ENCODE results near the gene OR51D1. TPM values are rescaled to one million over a fixed set of nuclear protein-coding genes. Genes with fewer than 3 reads are reported as not detected.

OR51D1 gene
- total RNA-seq, 1 donor from 2014 or later, result not detected

GRCh38 chr11:4641501-4641900, 4.2 kb downstream of the OR51D1 start:
- TF ChIP-seq CTCF (IDR thresholded peaks at IDR 0.05; ENCODE audit: unreplicated experiment), result no peak
- Mint-ChIP-seq H3K36me3 (ENCODE audit: insufficient read depth) (no peaks in the 10 kb centered on the region), H3K27ac (no peak overlapping the region), H3K27me3 (peaks cover 11% of the 10 kb centered on the region), H3K9me3 (ENCODE audit: low read depth) (no peaks in the 10 kb centered on the region), H3K4me3 (ENCODE audit: low read depth) (no peak overlapping the region), H3K4me1 (ENCODE audit: low read depth) (peaks cover 2% of the 10 kb centered on the region)
- no peak for DNase-seq (ENCODE audit: low spot score, unreplicated experiment)

- H3K36me3 Mint-ChIP-seq (ENCODE audit: insufficient read depth), result no peaks in the 10 kb centered on the region
- H3K27ac Mint-ChIP-seq, result no peak overlapping the region
- H3K27me3 Mint-ChIP-seq, result peaks cover 11% of the 10 kb centered on the region
- no peak for TF ChIP-seq CTCF (IDR thresholded peaks at IDR 0.05; ENCODE audit: unreplicated experiment)
- no peak overlapping the region for H3K4me3 Mint-ChIP-seq (ENCODE audit: low read depth)
- no peak for DNase-seq (ENCODE audit: low spot score, unreplicated experiment)
- H3K9me3 Mint-ChIP-seq (ENCODE audit: low read depth), result no peaks in the 10 kb centered on the region
- H3K4me1 Mint-ChIP-seq (ENCODE audit: low read depth), result peaks cover 2% of the 10 kb centered on the region
Observed at GRCh38 chr11:4642043-4642442, 4.8 kb downstream of the OR51D1 start.

DNA sequence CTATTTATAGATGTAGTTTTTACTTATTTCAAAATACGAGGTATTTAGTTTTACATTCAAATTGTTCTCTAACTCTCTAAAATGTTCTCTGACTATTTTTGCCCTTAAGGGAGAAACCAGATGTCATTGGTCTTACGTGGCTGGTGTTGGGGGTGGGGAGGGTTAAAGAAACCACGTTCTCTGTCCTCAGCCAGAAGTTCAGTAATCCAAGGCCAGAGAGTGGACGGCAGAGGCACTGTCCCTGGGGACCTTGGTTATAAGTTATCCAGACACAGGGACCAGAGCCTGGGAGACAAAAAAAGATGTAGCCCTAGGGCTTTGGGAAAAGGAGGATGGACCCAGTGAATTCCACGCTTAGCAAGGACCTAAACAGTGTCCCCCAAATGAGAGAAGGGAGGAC, 5.8 kb downstream of the OR51D1 start:
- no peak for TF ChIP-seq CTCF (IDR thresholded peaks at IDR 0.05; ENCODE audit: unreplicated experiment)
- peaks cover 11% of the 10 kb centered on the region for H3K27me3 Mint-ChIP-seq
- H3K36me3 Mint-ChIP-seq (ENCODE audit: insufficient read depth), result no peaks in the 10 kb centered on the region
- H3K27ac Mint-ChIP-seq, result no peak overlapping the region
- no peak overlapping the region for H3K4me3 Mint-ChIP-seq (ENCODE audit: low read depth)
- peaks cover 2% of the 10 kb centered on the region for H3K4me1 Mint-ChIP-seq (ENCODE audit: low read depth)
- H3K9me3 Mint-ChIP-seq (ENCODE audit: low read depth), result no peaks in the 10 kb centered on the region
- DNase-seq (ENCODE audit: low spot score, unreplicated experiment), result no peak

- peaks cover 2% of the 10 kb centered on the region for H3K4me1 Mint-ChIP-seq (ENCODE audit: low read depth)
- no peak for DNase-seq (ENCODE audit: low spot score, unreplicated experiment)
- H3K27ac Mint-ChIP-seq, result peak within 1 kb of the TSS; percentile 33
- no peaks in the 10 kb centered on the region for H3K9me3 Mint-ChIP-seq (ENCODE audit: low read depth)
- H3K4me3 Mint-ChIP-seq (ENCODE audit: low read depth), result no peak within 1 kb of the TSS
- H3K36me3 Mint-ChIP-seq (ENCODE audit: insufficient read depth), result no peaks in the 10 kb centered on the region
- H3K27me3 Mint-ChIP-seq, result peaks cover 11% of the 10 kb centered on the region
- TF ChIP-seq CTCF (IDR thresholded peaks at IDR 0.05; ENCODE audit: unreplicated experiment), result no peak
Observed at GRCh38 chr11:4643682-4644081, 6.4 kb downstream of the OR51D1 start, which contains the start of gene OR51E1. Gene OR51E1 (plus strand): TSS chr11:4643982. CDS start chr11:4652527, 8,545 bp downstream.

- no peak overlapping the region for H3K27ac Mint-ChIP-seq
Observed at GRCh38 chr11:4644233-4644632, 7.0 kb downstream of the OR51D1 start.

More at GRCh38 chr11:4644233-4644632, 7.0 kb downstream of the OR51D1 start:
- no peak for DNase-seq (ENCODE audit: low spot score, unreplicated experiment)
- Mint-ChIP-seq H3K4me1 (ENCODE audit: low read depth) (peaks cover 2% of the 10 kb centered on the region), H3K9me3 (ENCODE audit: low read depth) (no peaks in the 10 kb centered on the region), H3K36me3 (ENCODE audit: insufficient read depth) (no peaks in the 10 kb centered on the region), H3K27me3 (peaks cover 12% of the 10 kb centered on the region), H3K4me3 (ENCODE audit: low read depth) (no peak overlapping the region)
- TF ChIP-seq CTCF (IDR thresholded peaks at IDR 0.05; ENCODE audit: unreplicated experiment), result no peak

Measured in progenitor cell of endocrine pancreas (in vitro differentiated cells).